ENCODE data around the gene BSND.

The BSND gene

GRCh38 chr1:55052221-55053142, 53.7 kb downstream of the BSND start:
- in situ Hi-C loops (cut with HindIII; ENCODE audit: low sequenced_read_pairs) = no loop called here
- no peak for DNase-seq (ENCODE audit: low read depth, low spot score)
- H3K4me3 ChIP-seq (ENCODE audit: low read depth, low read length) = no peak overlapping the region
- TF ChIP-seq, protein P1, sequence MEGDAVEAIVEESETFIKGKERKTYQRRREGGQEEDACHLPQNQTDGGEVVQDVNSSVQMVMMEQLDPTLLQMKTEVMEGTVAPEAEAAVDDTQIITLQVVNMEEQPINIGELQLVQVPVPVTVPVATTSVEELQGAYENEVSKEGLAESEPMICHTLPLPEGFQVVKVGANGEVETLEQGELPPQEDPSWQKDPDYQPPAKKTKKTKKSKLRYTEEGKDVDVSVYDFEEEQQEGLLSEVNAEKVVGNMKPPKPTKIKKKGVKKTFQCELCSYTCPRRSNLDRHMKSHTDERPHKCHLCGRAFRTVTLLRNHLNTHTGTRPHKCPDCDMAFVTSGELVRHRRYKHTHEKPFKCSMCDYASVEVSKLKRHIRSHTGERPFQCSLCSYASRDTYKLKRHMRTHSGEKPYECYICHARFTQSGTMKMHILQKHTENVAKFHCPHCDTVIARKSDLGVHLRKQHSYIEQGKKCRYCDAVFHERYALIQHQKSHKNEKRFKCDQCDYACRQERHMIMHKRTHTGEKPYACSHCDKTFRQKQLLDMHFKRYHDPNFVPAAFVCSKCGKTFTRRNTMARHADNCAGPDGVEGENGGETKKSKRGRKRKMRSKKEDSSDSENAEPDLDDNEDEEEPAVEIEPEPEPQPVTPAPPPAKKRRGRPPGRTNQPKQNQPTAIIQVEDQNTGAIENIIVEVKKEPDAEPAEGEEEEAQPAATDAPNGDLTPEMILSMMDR (IDR thresholded peaks at IDR 0.05; ENCODE audit: low read depth, low read length) = no peak

GRCh38 chr1:55053265-55053954, 54.7 kb downstream of the BSND start:
- H3K4me3 ChIP-seq (ENCODE audit: low read depth, low read length) = no peak overlapping the region
- in situ Hi-C loops (cut with HindIII; ENCODE audit: low sequenced_read_pairs) = no loop called here
- TF ChIP-seq, protein P1 (IDR thresholded peaks at IDR 0.05; ENCODE audit: low read depth, low read length) = no peak
- no peak for DNase-seq (ENCODE audit: low read depth, low spot score)

GRCh38 chr1:55054396-55054795, 55.7 kb downstream of the BSND start:
- no peak overlapping the region for H3K4me3 ChIP-seq (ENCODE audit: low read depth, low read length)
- no peak for DNase-seq (ENCODE audit: low read depth, low spot score)
- TF ChIP-seq, protein P1 (IDR thresholded peaks at IDR 0.05; ENCODE audit: low read depth, low read length) = no peak
- in situ Hi-C loops (cut with HindIII; ENCODE audit: low sequenced_read_pairs) = no loop called here

- in situ Hi-C loops (cut with HindIII; ENCODE audit: low sequenced_read_pairs) = no loop called here
- no peak for DNase-seq (ENCODE audit: low read depth, low spot score)
- TF ChIP-seq, protein P1 (IDR thresholded peaks at IDR 0.05; ENCODE audit: low read depth, low read length) = no peak
- H3K4me3 ChIP-seq (ENCODE audit: low read depth, low read length) = no peak overlapping the region
Observed at GRCh38 chr1:55055084-55055882, 56.5 kb downstream of the BSND start.

- DNase-seq (ENCODE audit: low read depth, low spot score) = no peak
- in situ Hi-C loops (cut with HindIII; ENCODE audit: low sequenced_read_pairs) = no loop called here
- TF ChIP-seq, protein P1 (IDR thresholded peaks at IDR 0.05; ENCODE audit: low read depth, low read length) = no peak
- no peak overlapping the region for H3K4me3 ChIP-seq (ENCODE audit: low read depth, low read length)
Observed at GRCh38 chr1:55055951-55056631, 57.4 kb downstream of the BSND start.

GRCh38 chr1:55056632-55056992, 57.9 kb downstream of the BSND start:
- TF ChIP-seq, protein P1 (IDR thresholded peaks at IDR 0.05; ENCODE audit: low read depth, low read length) = no peak
- H3K4me3 ChIP-seq (ENCODE audit: low read depth, low read length) = no peak overlapping the region
- in situ Hi-C loops (cut with HindIII; ENCODE audit: low sequenced_read_pairs) = no loop called here

More at GRCh38 chr1:55056632-55056992, 57.9 kb downstream of the BSND start:
- DNase-seq (ENCODE audit: low read depth, low spot score) = no peak
